GM13977 (cell line): ENCODE measurements around the gene DGCR8.

Source experiments
- DNase-seq: peaks from one replicate; pipeline ENCODE4 v3.0.0; 2012; ENCODE audit warnings: low spot score
- CTCF ChIP-seq: IDR thresholded peaks from 2 replicates; pipeline ENCODE4 v1.5.1; 2012; ENCODE audit warnings: mild to moderate bottlenecking, control low read depth; ENCODE audit not compliant: insufficient read depth; ENCODE audit errors: extremely low read depth, missing control alignments
- in situ Hi-C: fragments of 300-500 bp; cut with MboI; formaldehyde crosslinking; loops from one replicate; pipeline ENCODE4 v1.12.0; 2022; ENCODE audit warnings: low sequenced_read_pairs, low pct_unique_long_range_greater_than_20kb, mixed read lengths, inconsistent platforms; ENCODE audit not compliant: unreplicated experiment

The DGCR8 gene

GRCh38 chr22:20087319-20088262 lies 7.5 kb downstream of the DGCR8 start:
- in situ Hi-C loops = no loop called here
- no peak for DNase-seq

GRCh38 chr22:20088263-20088648 lies 8.2 kb downstream of the DGCR8 start:
- in situ Hi-C loops = no loop called here
- DNase-seq = no peak
- TF ChIP-seq CTCF = no peak

More at GRCh38 chr22:20087319-20088262, 7.5 kb downstream of the DGCR8 start:
- TF ChIP-seq CTCF = no peak

GRCh38 chr22:20089226-20089976 lies 9.4 kb downstream of the DGCR8 start:
- in situ Hi-C loops = no loop called here
- no peak for DNase-seq
- no peak for TF ChIP-seq CTCF

- DNase-seq = no peak
Measured at GRCh38 chr22:20089977-20090729, 10.1 kb downstream of the DGCR8 start.

GRCh38 chr22:20090730-20091240 lies 10.7 kb downstream of the DGCR8 start:
- in situ Hi-C loops = no loop called here
- no peak for TF ChIP-seq CTCF
- DNase-seq = no peak

More at GRCh38 chr22:20089977-20090729, 10.1 kb downstream of the DGCR8 start:
- in situ Hi-C loops = no loop called here
- no peak for TF ChIP-seq CTCF
